NCI-H1092 treated with DMSO at 0.1 percent for 48 hours (cell line): ENCODE results near the gene FAM53B.

Source experiments
- DNase-seq: peaks from one replicate; lab custom pipeline; 2025; lab: John Stamatoyannopoulos, UW

The FAM53B gene

GRCh38 chr10:124742413-124743190 is 1.6 kb downstream of the FAM53B start:
- DNase-seq: peak; percentile 69

GRCh38 chr10:124741922-124742412 is 2.2 kb downstream of the FAM53B start:
- DNase-seq: no peak

- peak; percentile 72 for DNase-seq
Observed at GRCh38 chr10:124741281-124741921, 2.8 kb downstream of the FAM53B start.

DNA sequence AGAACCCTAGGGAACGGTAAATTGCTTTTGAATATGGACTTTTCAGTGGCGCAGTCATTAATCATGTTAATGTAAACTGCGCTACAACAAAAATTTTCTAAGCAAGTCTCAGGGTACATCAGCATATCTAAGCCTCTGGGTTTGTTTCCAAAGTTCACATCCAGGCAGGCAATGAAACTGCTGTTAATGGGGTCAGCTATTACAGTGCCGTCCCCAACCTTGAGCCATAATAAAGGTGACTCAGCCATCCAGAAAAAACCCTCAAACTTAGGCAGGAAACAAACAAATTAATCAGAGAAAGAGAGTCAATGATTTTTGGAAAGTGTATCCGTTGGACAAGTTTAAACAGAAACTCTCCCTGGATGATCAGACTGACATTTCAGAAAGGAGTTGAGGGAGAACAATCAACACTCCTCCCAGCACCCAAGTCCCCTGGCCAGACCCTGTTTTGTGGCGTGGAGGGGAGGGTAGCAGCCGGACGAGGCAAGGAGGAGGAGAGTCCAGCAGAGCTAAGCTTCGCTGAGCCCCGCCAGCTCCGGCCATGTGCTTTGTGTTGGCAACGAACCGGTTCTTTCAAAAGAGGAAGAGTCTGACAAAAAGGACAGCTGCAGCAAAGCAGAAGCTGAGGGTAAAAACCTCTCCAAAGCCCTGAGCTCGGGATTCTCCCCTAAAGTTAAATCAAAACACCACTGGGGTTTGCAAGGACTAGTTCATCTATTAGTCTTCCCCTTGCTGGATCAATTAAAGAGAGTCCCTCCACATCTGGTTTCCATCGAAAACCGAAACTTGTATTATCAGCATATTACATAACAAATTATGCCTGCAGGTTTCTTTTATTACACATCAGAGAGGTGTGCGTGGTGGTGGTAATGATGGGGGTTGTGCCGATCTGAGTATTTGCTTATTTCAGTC is 3.6 kb downstream of the FAM53B start:
- no peak for DNase-seq

DNA sequence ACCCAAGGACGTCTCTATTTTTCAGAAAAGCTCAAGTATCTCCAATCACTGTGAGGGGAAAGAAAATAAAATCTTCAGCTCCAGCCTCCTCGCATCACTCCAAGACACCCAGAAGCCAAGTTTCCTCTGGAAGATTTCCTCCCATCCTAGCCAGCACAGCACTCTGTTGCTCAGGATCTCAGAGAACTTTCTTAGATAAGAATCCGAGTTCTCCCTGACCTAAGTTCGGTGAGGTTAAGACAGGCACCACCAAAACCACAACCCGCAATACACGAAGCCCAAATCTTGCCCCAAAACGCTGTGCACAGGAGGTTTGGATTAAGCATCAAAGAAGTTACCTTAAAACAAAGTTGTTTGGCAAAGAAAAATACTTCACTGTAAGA is 4.2 kb downstream of the FAM53B start:
- DNase-seq: no peak

DNA sequence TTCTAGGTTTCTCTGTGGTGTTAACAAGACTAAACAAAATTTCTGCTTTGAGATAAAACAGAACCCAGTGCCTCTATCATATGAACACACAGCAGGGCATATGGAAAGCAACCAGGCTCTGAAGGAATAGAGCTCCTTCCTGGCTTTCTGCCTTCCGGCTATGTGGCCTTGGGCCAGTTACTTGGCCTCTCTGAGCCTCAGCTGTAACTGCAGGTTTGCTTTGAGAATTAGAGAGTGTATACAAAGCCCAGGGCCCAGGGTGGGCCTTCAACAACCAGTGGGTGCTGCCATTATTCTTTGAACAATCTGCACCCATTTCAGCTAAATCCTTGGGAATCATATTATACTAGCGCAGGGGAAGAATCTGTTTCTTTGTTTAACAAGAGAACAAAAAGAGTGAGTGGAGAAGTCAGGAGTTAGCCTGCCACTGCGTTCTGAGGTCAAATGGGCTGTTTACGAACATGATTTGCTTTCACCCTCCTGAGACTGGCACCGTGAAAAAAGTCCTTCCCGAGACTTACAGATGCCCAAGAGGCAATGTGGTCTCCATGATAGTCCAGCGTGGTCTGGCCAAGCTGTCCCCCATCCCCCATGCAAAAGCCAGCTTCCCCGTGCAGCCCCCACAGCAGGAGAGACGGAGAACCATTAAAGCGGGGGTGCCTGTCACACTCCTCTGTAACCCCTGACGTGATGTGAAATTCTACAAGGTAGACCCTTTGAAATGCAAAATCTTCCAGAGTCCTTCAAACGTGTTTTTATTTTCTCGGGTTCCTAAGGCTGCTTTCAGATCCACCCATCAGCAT is 4.9 kb downstream of the FAM53B start:
- DNase-seq: no peak

- DNase-seq: no peak
Observed at GRCh38 chr10:124738441-124738840, 5.7 kb downstream of the FAM53B start.

- no peak for DNase-seq
Observed at GRCh38 chr10:124737708-124738107, 6.5 kb downstream of the FAM53B start.

GRCh38 chr10:124737221-124737620 is 7.0 kb downstream of the FAM53B start:
- DNase-seq: no peak

DNA sequence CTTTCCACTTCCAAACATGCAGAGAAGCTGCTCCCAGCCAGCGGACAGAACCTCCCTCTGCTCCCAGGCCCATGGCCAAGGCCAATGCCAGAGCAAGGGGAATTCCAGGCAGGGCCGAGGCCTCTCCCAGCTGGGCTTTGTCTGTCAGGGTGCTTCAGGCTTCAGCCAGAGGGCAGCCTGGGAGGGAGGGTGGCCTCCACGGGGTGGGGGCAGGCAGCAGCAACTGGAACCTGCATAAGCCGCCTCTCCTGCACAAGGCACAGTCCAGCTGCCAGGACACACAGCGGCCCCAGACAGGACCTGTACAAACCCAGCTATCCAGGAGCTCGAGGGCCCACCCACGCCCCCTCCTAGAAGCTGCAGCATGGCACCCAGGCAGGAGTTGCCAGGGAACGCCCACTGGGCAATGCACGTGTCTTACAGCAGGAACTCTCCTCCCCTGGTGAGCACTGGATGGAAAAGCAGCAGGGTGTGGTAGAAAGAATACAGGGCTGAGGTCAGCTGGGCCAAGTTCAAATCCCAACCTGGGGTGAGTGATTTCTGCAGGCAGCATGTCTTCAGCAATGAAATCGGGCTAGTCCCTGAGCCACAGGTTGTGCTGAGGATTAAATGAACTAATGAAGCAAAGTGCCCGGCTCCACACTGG is 7.6 kb downstream of the FAM53B start:
- DNase-seq: no peak

- no peak for DNase-seq
Observed at GRCh38 chr10:124735491-124736286, 8.5 kb downstream of the FAM53B start.

DNA sequence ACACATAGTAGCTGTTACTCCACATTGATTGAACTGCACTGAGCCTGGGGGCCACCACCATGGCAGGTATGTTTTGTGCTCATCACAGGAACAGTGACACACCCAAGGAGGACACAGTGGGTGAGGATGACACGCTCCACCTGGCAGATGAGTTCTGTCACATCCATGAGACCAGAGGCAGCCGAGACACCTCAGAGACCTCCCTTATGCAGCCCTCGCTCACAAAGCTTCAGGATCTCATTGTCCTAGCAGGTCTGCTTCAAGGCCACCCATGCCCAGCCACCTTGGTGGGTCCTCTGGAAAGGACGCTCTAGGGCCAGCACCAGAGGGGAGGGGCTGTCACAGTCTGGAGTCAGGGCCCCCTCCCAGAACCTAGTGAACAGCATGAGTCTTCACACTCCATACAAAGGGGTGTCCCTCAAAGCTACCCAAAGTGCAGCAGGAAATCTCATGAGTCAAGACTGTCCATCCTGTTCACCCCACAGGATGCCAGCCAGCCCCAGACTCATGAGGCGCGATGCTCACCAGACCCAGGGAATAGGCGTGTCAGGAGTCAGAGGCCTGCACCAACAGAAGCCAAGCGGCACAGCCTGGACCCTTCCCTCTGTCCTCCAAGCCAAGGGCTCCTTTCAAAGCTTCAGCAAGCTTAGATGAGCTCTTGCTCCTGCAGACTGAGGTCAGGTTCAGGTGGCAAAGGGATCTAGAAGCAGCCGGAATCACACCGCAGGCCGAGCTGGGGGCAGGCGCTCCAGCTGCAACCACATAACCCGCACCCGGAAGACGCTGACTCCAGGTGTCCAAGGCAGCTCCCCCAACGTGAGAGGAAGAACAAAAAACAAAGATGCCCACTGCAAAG is 9.6 kb downstream of the FAM53B start:
- no peak for DNase-seq

DNA sequence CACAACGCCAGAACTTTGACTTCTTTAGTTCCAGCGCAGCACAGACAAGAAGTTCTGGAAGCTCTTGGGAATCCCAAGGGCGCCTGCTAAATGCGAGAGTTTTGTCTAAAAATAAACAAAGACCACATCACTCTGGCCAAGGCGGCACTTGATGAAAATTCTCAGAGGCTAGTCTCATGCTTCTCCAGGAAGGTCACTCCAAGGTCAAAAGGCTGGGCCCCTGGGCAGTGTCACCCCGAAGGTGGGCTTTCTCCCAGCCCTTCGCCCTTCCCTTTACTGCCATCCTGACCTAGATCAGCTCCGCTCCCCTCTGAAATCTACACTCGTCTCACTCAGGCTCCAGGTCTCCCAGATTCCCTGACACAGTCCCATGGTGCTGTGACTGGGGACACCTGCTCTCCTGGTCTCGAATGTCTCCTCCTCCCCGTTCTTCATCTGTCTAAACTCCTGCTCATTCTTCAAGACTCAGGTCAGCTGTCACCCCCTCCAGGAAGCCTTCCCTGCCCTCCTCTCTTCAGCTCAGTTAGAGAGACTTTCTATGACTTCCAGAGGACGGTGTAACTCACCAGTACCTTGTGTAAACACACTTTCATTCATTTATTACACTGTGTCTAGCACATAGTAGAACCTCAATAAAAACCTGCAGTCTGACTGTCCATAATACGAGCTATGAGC is 10.5 kb downstream of the FAM53B start:
- no peak for DNase-seq

DNA sequence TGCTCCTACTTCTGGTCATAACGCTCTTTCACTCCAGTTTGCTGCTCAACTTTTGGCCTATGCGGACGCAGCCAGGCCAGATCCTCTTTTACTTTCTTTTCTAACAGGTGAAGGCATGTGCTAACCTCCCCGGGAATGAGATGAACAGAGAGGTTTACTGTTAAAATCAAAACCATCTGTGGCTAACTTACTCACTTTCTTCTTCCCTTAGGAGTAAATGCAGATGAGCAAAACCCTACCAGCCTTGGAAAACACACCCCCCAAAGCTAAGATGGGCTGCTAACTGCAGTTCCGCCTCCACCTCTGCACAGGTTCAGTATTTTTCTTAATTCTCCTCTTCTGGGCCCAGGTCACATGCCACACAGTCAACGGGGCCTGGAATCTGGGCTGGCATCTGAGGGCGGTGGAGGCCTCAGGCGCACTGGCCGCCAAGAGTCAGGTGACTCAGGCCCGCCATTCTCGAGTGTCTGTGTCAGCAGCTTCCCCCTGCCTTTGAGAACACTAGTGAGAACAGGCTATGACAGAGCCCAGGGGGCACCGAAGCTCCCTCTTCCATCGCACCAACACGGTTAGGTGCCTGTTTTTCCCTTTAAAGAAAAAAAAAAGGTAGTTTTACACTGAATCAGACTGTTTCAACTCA is 11.1 kb downstream of the FAM53B start:
- no peak for DNase-seq

DNA sequence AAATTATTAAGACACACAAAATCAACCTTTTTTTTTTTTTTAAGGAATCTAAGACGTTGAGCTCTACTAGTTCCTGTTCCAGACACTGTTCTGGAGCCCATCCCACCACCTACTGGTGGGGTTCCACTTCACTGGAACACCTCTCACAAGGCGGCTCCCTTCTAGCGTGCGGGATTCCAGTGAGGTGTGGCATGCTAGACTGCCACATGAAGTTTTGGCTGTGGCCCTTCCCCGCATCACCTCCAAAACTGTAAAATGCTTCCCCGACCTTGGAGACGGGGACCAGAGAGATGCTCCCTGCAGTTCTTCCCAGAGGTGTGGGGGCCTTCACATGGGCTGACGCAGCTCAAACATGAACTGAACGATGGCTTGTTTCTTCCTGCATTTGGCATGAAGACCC is 12.6 kb downstream of the FAM53B start:
- DNase-seq: no peak

- DNase-seq: no peak
Observed at GRCh38 chr10:124730790-124731189, 13.4 kb downstream of the FAM53B start.

GRCh38 chr10:124728830-124729661 is 15.1 kb downstream of the FAM53B start:
- DNase-seq: no peak
